Astrocyte of the cerebellum (primary cell): ENCODE data around the gene COL12A1.

Source experiments
- DNase-seq: peaks from one replicate; pipeline ENCODE4 v3.0.0-alpha.2; 2011; ENCODE audit warnings: low read depth
- H3K4me3 ChIP-seq: 2 replicates; pipeline ENCODE4 v1.5.1; 2011; ENCODE audit warnings: mild to moderate bottlenecking, low read depth, low read length, moderate library complexity
- CTCF ChIP-seq: IDR thresholded peaks from 2 replicates; pipeline ENCODE4 v1.5.1; 2012; ENCODE audit warnings: low read length, low read depth, moderate library complexity, mild to moderate bottlenecking; ENCODE audit errors: missing control alignments
- in situ Hi-C: cut with HindIII; loops from 2 replicates; pipeline ENCODE4 v1.10.0; 2017; ENCODE audit warnings: low sequenced_read_pairs

Gene COL12A1

GRCh38 chr6:75116946-75117345 lies 88.9 kb downstream of the COL12A1 start:
- no peak for TF ChIP-seq CTCF
- DNase-seq, result no peak
- no peak overlapping the region for H3K4me3 ChIP-seq
- in situ Hi-C loops, result loop anchor here (25.0 kb wide), 1 partner anchor 705 kb away; no protein-coding TSS in a partner anchor

- DNase-seq, result peak; percentile 15
- no peak overlapping the region for H3K4me3 ChIP-seq
- no peak for TF ChIP-seq CTCF
- in situ Hi-C loops, result loop anchor here (25.0 kb wide), 1 partner anchor 703 kb away; no protein-coding TSS in a partner anchor
Measured at GRCh38 chr6:75115481-75115880, 90.4 kb downstream of the COL12A1 start.

- H3K4me3 ChIP-seq, result no peak overlapping the region
- in situ Hi-C loops, result loop anchor here (25.0 kb wide), 1 partner anchor 703 kb away; no protein-coding TSS in a partner anchor
- no peak for TF ChIP-seq CTCF
- DNase-seq, result peak; percentile 27
Measured at GRCh38 chr6:75114806-75115205, 91.0 kb downstream of the COL12A1 start.

- no peak overlapping the region for H3K4me3 ChIP-seq
- TF ChIP-seq CTCF, result no peak
- in situ Hi-C loops, result loop anchor here (25.0 kb wide), 1 partner anchor 702 kb away; no protein-coding TSS in a partner anchor
- DNase-seq, result no peak
Measured at GRCh38 chr6:75114195-75114594, 91.7 kb downstream of the COL12A1 start.

GRCh38 chr6:75113446-75113845 lies 92.4 kb downstream of the COL12A1 start:
- TF ChIP-seq CTCF, result no peak
- in situ Hi-C loops, result loop anchor here (25.0 kb wide), 1 partner anchor 701 kb away; no protein-coding TSS in a partner anchor
- H3K4me3 ChIP-seq, result no peak overlapping the region
- DNase-seq, result no peak

- no peak for TF ChIP-seq CTCF
- H3K4me3 ChIP-seq, result no peak overlapping the region
- DNase-seq, result no peak
- in situ Hi-C loops, result loop anchor here (25.0 kb wide), 1 partner anchor 697 kb away; no protein-coding TSS in a partner anchor
Measured at GRCh38 chr6:75109765-75110164, 96.1 kb downstream of the COL12A1 start.
